GM18909 (cell line): Measurements from ENCODE around the gene FOLR2.

Source experiments
- ATAC-seq: cut with Tn5 transposase; IDR thresholded peaks from one replicate; pipeline ENCODE4 v1.9.1; 2021; ENCODE audit warnings: mild to moderate bottlenecking; ENCODE audit not compliant: unreplicated experiment, poor library complexity

Gene FOLR2

GRCh38 chr11:72229336-72229924 lies 12.8 kb downstream of the FOLR2 start:
- no peak for ATAC-seq

- no peak for ATAC-seq
Measured at GRCh38 chr11:72229925-72230763, 13.6 kb downstream of the FOLR2 start.

- no peak for ATAC-seq
Measured at GRCh38 chr11:72230764-72231365, 14.3 kb downstream of the FOLR2 start.

GRCh38 chr11:72231396-72232259 lies 15.0 kb downstream of the FOLR2 start:
- ATAC-seq: no peak

- no peak for ATAC-seq
Measured at GRCh38 chr11:72232260-72233055, 15.9 kb downstream of the FOLR2 start.

GRCh38 chr11:72233056-72233772 lies 16.6 kb downstream of the FOLR2 start:
- ATAC-seq: no peak

GRCh38 chr11:72233773-72234513 lies 17.3 kb downstream of the FOLR2 start:
- no peak for ATAC-seq

GRCh38 chr11:72234514-72234830 lies 17.9 kb downstream of the FOLR2 start:
- ATAC-seq: no peak

GRCh38 chr11:72234920-72235319 lies 18.3 kb downstream of the FOLR2 start:
- no peak for ATAC-seq

- no peak for ATAC-seq
Measured at GRCh38 chr11:72235351-72236057, 18.9 kb downstream of the FOLR2 start.

- ATAC-seq: no peak
Measured at GRCh38 chr11:72236083-72236697, 19.6 kb downstream of the FOLR2 start.

- no peak for ATAC-seq
Measured at GRCh38 chr11:72236774-72237111, 20.1 kb downstream of the FOLR2 start.

GRCh38 chr11:72237112-72237931 lies 20.7 kb downstream of the FOLR2 start:
- ATAC-seq: no peak

GRCh38 chr11:72238040-72238450 lies 21.5 kb downstream of the FOLR2 start:
- no peak for ATAC-seq

- ATAC-seq: no peak
Measured at GRCh38 chr11:72238492-72239312, 22.1 kb downstream of the FOLR2 start.

- ATAC-seq: no peak
Measured at GRCh38 chr11:72239313-72239848, 22.8 kb downstream of the FOLR2 start.
